Activated CD4-positive, alpha-beta T cell treated with anti-CD3 and anti-CD28 coated beads, Interleukin-2, Interleukin-6, amounts not matched to agents 100 ng/mL and 50 ng/mL, durations not matched to agents 16 hours and 8 hours (primary cell): ENCODE results near the gene ZCCHC24.
A peak's percentile ranks its signal among the peaks of the same experiment; 100 is the strongest.

Experiments used
- DNase-seq: peaks from one replicate; pipeline ENCODE4 v3.0.0-alpha.2; 2020

Gene ZCCHC24

GRCh38 chr10:79409726-79410085 is 35.7 kb downstream of the ZCCHC24 start:
- no peak for DNase-seq

GRCh38 chr10:79409038-79409725 is 36.2 kb downstream of the ZCCHC24 start:
- no peak for DNase-seq

- DNase-seq, result no peak
Measured at GRCh38 chr10:79407811-79408795, 37.3 kb downstream of the ZCCHC24 start.

- no peak for DNase-seq
Measured at GRCh38 chr10:79407423-79407796, 38.0 kb downstream of the ZCCHC24 start.

- DNase-seq, result no peak
Measured at GRCh38 chr10:79406683-79407422, 38.6 kb downstream of the ZCCHC24 start.

GRCh38 chr10:79405995-79406515 is 39.4 kb downstream of the ZCCHC24 start:
- DNase-seq, result no peak

GRCh38 chr10:79405221-79405994 is 40.0 kb downstream of the ZCCHC24 start:
- DNase-seq, result no peak

DNA sequence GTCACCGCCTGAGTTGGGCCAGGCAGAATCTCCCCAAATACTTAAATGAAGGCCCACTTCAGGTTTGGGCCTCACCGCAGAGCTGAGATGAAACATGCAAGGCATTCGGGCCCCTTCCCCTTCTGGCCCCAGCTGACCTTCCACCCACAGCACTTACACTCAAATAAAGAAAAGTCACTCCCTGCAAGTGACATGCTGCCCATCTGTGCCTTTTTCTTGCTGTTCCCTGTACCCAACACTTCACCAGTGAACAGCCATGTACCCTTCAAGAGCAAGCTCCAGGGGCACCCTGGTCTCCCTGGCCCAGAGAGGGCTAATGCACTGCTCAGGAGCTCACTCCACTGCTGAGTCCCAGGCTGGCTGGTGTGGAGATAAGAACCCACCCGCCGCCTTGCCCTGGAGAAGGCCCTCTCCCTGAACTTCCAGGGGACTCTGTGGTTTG is 40.7 kb downstream of the ZCCHC24 start:
- no peak for DNase-seq

- no peak for DNase-seq
Measured at GRCh38 chr10:79404231-79404609, 41.2 kb downstream of the ZCCHC24 start.

- no peak for DNase-seq
Measured at GRCh38 chr10:79403441-79404230, 41.8 kb downstream of the ZCCHC24 start.

DNA sequence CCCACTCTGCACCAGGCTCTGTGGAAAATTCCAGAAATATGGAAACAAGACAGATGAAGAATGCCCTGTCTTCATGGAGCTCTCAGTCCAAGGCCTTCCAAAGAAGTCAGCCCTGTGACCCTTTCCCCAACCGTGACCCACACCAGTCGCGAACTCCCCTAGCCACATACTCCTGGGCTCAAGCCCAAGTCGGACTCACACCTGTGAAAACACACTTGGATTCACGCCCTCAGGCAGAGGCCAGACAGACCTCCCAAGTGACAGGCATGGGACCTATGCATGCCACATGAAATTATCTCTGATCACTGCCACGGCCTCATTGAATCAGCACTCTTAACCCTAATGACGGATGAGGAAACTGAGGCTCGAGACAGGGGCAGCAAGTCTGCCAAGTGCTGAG is 42.5 kb downstream of the ZCCHC24 start:
- no peak for DNase-seq

DNA sequence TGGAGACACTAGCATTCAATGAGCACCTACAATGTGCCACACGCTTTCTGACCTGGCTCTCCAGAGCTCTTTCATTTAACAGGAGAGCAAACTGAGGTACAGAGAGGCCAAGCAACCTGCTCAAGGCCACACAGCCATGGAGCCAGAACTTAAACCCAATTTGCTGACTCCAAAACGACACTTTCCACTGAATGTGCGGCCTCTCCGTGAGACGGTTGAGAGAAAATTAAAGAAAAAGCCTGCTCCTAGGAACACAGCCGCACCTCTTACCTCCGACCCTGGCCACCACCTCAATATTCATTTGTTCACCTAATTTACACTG is 42.8 kb downstream of the ZCCHC24 start:
- DNase-seq, result no peak

DNA sequence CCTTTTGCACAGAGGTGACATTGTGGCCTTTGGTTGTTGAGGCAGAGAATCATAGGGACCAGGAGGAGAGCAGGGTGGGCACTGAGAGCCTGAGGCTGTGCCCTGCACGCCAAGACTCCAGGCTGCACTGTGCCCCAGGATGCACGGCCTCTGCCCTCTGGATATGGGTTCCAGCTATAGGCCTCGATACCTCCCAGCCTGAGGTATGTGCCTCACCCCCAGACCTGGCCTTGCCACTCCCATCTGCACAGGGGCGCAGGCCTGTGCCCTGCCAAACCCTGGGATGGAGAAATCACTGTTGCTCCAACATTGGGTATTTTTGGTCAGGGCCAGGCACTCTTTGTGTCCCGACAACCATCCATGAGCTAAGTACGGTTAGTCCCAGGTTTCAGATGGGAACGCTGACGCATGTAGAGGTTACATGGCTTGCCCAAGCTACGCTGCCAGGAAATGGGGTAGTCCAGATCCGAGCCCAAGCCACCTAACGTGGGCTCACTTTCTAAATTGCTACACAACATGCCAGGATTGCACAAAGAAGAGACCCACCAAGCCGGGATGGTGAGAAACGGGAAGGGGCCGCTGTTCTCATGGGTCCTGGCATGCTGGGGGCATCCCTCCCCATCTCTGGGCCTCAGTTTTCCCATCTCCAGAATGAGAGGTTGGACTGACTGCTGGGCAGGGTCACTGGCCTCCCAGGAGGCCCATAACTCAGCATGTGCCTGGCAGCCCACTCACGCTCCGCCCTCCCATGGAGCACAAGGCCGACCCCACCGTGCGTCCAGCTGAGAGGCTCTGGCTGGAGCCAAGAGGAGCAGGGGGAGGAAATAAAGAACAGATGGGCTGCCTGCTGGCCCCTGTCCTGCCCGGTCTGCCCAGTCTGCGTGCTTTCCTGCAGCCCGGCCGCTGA is 44.2 kb downstream of the ZCCHC24 start:
- no peak for DNase-seq

GRCh38 chr10:79400146-79401004 is 45.0 kb downstream of the ZCCHC24 start:
- peak; percentile 76 for DNase-seq

GRCh38 chr10:79399223-79399831 is 46.1 kb downstream of the ZCCHC24 start:
- no peak for DNase-seq

DNA sequence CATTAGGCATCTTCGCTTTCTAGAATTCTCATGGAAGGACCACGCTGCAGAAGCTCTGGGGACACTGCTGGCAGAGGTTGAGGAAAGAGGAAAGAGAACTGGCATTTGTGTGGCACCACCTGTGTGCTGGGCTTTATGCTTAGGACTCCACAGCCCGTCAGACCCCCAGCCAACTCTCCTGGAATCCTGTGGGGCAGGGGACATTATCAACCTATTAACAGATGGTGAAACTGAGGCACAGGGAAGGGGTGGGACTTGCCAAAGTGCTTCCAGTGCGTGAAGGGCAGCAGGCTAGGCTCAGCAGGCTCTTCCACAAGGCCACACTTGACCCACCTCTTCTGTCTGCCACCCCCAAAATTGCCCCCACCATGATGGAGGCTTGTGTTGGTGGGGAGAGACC is 46.8 kb downstream of the ZCCHC24 start:
- no peak for DNase-seq

DNA sequence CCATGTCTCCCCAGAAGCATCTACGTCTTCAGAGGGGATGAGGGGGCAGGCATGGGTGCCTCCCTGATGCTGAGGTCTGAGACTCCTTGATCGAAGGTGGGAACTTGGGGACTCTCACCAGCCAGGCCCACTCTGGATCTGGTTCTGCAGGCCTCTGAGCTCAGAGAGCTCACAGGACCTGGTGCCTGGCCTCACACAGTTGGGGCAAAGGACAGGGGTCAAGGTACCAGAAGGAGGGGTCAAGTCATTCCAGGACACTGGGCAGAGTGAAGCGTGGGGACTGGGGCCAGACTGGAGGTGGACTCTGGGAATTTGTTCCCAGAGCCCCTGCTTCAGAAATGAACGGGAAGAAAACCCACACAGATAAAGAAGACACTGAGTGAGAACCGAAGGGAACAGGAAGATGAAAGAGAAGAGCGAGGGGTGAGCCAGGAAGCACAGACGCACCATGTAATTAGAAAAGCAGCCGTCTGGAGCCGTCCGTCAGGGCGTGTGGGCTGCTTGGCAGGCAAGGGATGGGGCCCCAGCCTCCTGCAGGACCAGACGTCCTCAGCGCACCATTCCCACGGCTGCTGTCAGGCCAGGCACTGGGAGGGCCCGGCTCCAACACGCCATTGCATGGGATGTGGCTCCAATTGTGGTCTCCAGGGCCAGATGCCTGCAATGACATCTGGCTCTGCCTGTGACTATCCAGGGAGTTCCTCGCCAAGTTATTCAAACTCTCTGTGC is 47.7 kb downstream of the ZCCHC24 start:
- no peak for DNase-seq

GRCh38 chr10:79397051-79397450 is 48.4 kb downstream of the ZCCHC24 start:
- no peak for DNase-seq
